Nephron progenitor cell (in vitro differentiated cells): ENCODE measurements around the gene ADAMTS9.

Source experiments
- DNase-seq: peaks from one replicate; pipeline ENCODE4 v3.0.0; 2021
- H3K27ac Mint-ChIP-seq: 2 replicates; pipeline ENCODE4 v1.8.0; 2021; ENCODE audit warnings: mild to moderate bottlenecking, moderate library complexity, mixed read lengths
- H3K27me3 Mint-ChIP-seq: 2 replicates; pipeline ENCODE4 v1.8.0; 2021; ENCODE audit warnings: mild to moderate bottlenecking, low read depth, mixed read lengths; ENCODE audit not compliant: poor library complexity
- H3K36me3 Mint-ChIP-seq: 2 replicates; pipeline ENCODE4 v1.8.0; 2021; ENCODE audit warnings: low read depth, mixed read lengths
- H3K4me1 Mint-ChIP-seq: 2 replicates; pipeline ENCODE4 v1.8.0; 2021; ENCODE audit warnings: mixed read lengths
- H3K4me3 Mint-ChIP-seq: 2 replicates; pipeline ENCODE4 v1.8.0; 2021; ENCODE audit warnings: mild to moderate bottlenecking, moderate library complexity, mixed read lengths
- H3K9me3 Mint-ChIP-seq: 2 replicates; pipeline ENCODE4 v1.8.0; 2021; ENCODE audit warnings: mild to moderate bottlenecking, moderate library complexity, mixed read lengths
- CTCF ChIP-seq: fragments of 200-600 bp; sonication (generic); IDR thresholded peaks from 2 replicates; pipeline ENCODE4 v1.5.0; 2021; ENCODE audit warnings: antibody characterized with exemption

The ADAMTS9 gene

GRCh38 chr3:64651741-64652241 is 36.0 kb downstream of the ADAMTS9 start:
- DNase-seq, result no peak
- peaks cover 95% of the 10 kb centered on the region for H3K36me3 Mint-ChIP-seq
- H3K4me3 Mint-ChIP-seq, result no peak overlapping the region
- peaks cover 45% of the 10 kb centered on the region for H3K4me1 Mint-ChIP-seq
- no peak overlapping the region for H3K27ac Mint-ChIP-seq
- TF ChIP-seq CTCF, result no peak
- H3K9me3 Mint-ChIP-seq, result no peaks in the 10 kb centered on the region
- H3K27me3 Mint-ChIP-seq, result no peaks in the 10 kb centered on the region

- peaks cover 50% of the 10 kb centered on the region for H3K4me1 Mint-ChIP-seq
- H3K27me3 Mint-ChIP-seq, result no peaks in the 10 kb centered on the region
- peaks cover 95% of the 10 kb centered on the region for H3K36me3 Mint-ChIP-seq
- H3K4me3 Mint-ChIP-seq, result no peak overlapping the region
- no peak for TF ChIP-seq CTCF
- H3K27ac Mint-ChIP-seq, result peak overlapping the region; percentile 95
- no peaks in the 10 kb centered on the region for H3K9me3 Mint-ChIP-seq
- DNase-seq, result no peak
Measured at GRCh38 chr3:64651303-64651702, 36.5 kb downstream of the ADAMTS9 start.

GRCh38 chr3:64650715-64651114 is 37.1 kb downstream of the ADAMTS9 start:
- no peak overlapping the region for H3K4me3 Mint-ChIP-seq
- DNase-seq, result no peak
- H3K36me3 Mint-ChIP-seq, result peaks cover 93% of the 10 kb centered on the region
- H3K4me1 Mint-ChIP-seq, result peaks cover 51% of the 10 kb centered on the region
- H3K9me3 Mint-ChIP-seq, result no peaks in the 10 kb centered on the region
- peak overlapping the region; percentile 95 for H3K27ac Mint-ChIP-seq
- no peak for TF ChIP-seq CTCF
- no peaks in the 10 kb centered on the region for H3K27me3 Mint-ChIP-seq

GRCh38 chr3:64650096-64650622 is 37.6 kb downstream of the ADAMTS9 start:
- DNase-seq, result no peak
- H3K27me3 Mint-ChIP-seq, result no peaks in the 10 kb centered on the region
- H3K4me3 Mint-ChIP-seq, result peak overlapping the region; percentile 34
- no peak for TF ChIP-seq CTCF
- H3K9me3 Mint-ChIP-seq, result no peaks in the 10 kb centered on the region
- H3K27ac Mint-ChIP-seq, result peak overlapping the region; percentile 95
- H3K36me3 Mint-ChIP-seq, result peaks cover 93% of the 10 kb centered on the region
- H3K4me1 Mint-ChIP-seq, result peaks cover 57% of the 10 kb centered on the region

GRCh38 chr3:64648927-64649906 is 38.6 kb downstream of the ADAMTS9 start:
- Mint-ChIP-seq H3K4me3 (peak overlapping the region; percentile 42), H3K36me3 (peaks cover 93% of the 10 kb centered on the region), H3K4me1 (peaks cover 60% of the 10 kb centered on the region), H3K27ac (peak overlapping the region; percentile 85), H3K27me3 (no peaks in the 10 kb centered on the region), H3K9me3 (no peaks in the 10 kb centered on the region)
- no peak for DNase-seq
- no peak for TF ChIP-seq CTCF
